Measurements from ENCODE around the gene CYBA. TPM values are rescaled to one million over a fixed set of nuclear protein-coding genes. Genes with fewer than 3 reads are reported as not detected.

Gene CYBA
- total RNA-seq, 3 donors from 2014 or later: 138 to 194 (median 180) TPM

DNA sequence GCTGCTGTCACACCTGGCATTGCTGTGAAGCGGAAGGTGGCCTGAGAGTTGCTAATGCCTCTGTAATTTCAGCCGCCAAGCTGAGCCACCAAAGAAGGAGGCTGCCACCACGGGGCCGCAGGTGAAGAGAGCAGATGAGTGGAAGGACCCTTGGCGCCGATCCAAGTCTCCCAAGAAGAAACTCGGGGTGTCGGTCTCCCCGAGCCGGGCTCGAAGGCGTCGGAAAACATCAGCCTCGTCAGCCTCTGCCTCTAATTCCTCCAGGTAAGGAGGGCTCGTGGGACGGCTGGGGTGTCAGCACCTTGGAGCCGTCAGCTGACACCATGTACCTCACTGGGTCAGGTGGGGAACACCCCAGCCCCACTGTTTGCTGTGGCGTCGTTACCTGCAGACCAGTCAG lies 28.7 kb downstream of the CYBA start:
- no peak overlapping the region for H3K27ac ChIP-seq
- intact Hi-C loops (cut with DNase I; ENCODE audit: low total_unique reads): no loop called here
- H3K4me1 ChIP-seq: no peaks in the 10 kb centered on the region
- TF ChIP-seq, protein P1, sequence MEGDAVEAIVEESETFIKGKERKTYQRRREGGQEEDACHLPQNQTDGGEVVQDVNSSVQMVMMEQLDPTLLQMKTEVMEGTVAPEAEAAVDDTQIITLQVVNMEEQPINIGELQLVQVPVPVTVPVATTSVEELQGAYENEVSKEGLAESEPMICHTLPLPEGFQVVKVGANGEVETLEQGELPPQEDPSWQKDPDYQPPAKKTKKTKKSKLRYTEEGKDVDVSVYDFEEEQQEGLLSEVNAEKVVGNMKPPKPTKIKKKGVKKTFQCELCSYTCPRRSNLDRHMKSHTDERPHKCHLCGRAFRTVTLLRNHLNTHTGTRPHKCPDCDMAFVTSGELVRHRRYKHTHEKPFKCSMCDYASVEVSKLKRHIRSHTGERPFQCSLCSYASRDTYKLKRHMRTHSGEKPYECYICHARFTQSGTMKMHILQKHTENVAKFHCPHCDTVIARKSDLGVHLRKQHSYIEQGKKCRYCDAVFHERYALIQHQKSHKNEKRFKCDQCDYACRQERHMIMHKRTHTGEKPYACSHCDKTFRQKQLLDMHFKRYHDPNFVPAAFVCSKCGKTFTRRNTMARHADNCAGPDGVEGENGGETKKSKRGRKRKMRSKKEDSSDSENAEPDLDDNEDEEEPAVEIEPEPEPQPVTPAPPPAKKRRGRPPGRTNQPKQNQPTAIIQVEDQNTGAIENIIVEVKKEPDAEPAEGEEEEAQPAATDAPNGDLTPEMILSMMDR (IDR thresholded peaks at IDR 0.05): no peak
- TF ChIP-seq POLR2AphosphoS5 (IDR thresholded peaks at IDR 0.05): no peak
- DNase-seq (ENCODE audit: low spot score in 2 of 2): no peak
- H3K27me3 ChIP-seq: no peaks in the 10 kb centered on the region
- no peaks in the 10 kb centered on the region for H3K36me3 ChIP-seq
- no peaks in the 10 kb centered on the region for H3K9me3 ChIP-seq
- H3K4me3 ChIP-seq: no peak overlapping the region

DNA sequence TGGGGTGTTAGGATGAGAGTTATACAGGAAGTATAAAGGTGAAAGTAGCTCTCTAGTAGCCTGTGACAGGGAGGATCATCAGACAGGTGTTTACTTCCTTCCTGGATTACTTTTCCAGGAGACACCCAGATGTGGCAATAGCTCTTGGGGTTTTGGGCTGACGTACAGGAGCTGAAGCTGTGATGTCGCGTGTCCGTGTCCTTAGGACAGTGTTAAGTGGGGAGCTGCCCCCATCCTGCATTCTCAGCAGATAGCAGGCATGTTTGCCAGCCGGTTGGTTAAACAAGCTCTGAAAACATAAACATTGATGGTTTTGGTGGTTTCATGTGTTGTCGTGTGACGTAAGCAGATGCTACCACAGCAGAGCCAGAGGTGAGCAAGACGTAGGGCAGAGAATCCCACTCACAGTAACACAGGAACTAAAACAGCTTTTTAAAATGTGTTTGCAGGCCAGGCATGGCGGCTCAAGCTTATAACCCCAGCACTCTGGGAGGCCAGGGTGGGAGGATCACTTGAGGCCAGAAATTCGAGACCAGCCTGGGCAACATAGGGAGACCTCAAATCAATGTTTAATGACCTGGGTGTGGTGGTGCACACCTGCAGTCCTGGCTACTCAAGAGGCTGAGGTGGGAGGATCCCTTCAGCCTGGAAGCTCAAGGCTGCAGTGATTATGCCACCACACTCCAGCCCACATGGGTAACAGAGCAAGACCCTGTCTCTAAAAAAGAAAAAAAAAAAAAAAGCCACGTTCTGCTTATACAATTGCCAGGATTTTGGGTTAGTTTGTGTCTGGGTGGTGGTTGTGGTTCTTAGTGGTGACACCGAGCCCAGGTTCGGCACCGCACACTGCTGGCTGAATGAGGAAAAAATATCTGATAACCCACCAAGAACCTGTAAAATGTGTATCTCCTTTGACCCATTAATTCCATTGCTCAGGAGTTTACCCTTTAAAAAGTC lies 30.7 kb downstream of the CYBA start:
- Histone ChIP-seq H3K4me3 (no peak overlapping the region), H3K27me3 (no peaks in the 10 kb centered on the region), H3K27ac (no peak overlapping the region), H3K4me1 (no peaks in the 10 kb centered on the region), H3K36me3 (no peaks in the 10 kb centered on the region), H3K9me3 (no peaks in the 10 kb centered on the region)
- intact Hi-C loops (cut with DNase I; ENCODE audit: low total_unique reads): no loop called here
- TF ChIP-seq POLR2AphosphoS5 (IDR thresholded peaks at IDR 0.05): no peak
- DNase-seq (ENCODE audit: low spot score in 2 of 2): no peak

DNA sequence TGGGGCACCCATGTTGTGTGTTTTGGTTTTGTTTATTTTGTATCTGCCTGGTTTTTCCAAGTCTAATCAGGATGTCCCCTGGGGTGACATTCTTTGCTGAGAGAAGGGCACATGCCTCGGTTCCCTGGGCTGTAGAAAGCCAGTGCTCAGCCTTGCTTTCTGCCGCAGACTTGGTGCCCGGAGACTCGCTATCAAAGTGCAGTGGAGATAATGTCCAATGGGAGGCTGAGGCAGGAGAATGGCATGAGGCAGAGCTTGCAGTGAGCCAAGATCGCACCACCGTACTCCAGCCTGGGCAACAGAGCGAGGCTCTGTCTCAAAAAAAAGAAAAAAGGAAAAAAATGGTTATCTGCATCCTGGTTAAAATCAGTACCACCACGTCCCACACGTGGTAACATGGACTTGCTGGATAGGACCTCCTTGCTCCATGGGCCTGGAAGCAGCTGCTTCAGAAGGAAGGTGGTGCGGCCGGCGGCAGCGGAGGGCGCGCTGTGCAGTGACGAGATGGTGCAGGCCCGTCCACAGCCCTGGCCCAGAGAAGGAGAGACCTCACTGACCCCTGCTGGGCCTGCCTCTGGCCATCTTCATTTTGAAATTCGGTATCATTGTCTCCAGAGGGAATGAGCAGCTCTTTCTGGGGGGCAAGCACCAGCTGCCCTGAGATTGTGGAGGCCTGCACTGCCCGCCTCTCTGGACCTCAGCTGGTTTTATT lies 31.7 kb downstream of the CYBA start:
- no peak for DNase-seq (ENCODE audit: low spot score in 2 of 2)
- intact Hi-C loops (cut with DNase I; ENCODE audit: low total_unique reads): no loop called here
- no peak overlapping the region for H3K4me3 ChIP-seq
- H3K9me3 ChIP-seq: no peaks in the 10 kb centered on the region
- TF ChIP-seq POLR2A (IDR thresholded peaks at IDR 0.05) (no peak), POLR2AphosphoS5 (IDR thresholded peaks at IDR 0.05) (no peak)
- TF ChIP-seq, protein P1 (IDR thresholded peaks at IDR 0.05): no peak
- peak overlapping the region in 1 of 2 donors; percentile 2 for H3K27ac ChIP-seq
- H3K4me1 ChIP-seq: no peaks in the 10 kb centered on the region
- H3K36me3 ChIP-seq: no peaks in the 10 kb centered on the region
- no peaks in the 10 kb centered on the region for H3K27me3 ChIP-seq

DNA sequence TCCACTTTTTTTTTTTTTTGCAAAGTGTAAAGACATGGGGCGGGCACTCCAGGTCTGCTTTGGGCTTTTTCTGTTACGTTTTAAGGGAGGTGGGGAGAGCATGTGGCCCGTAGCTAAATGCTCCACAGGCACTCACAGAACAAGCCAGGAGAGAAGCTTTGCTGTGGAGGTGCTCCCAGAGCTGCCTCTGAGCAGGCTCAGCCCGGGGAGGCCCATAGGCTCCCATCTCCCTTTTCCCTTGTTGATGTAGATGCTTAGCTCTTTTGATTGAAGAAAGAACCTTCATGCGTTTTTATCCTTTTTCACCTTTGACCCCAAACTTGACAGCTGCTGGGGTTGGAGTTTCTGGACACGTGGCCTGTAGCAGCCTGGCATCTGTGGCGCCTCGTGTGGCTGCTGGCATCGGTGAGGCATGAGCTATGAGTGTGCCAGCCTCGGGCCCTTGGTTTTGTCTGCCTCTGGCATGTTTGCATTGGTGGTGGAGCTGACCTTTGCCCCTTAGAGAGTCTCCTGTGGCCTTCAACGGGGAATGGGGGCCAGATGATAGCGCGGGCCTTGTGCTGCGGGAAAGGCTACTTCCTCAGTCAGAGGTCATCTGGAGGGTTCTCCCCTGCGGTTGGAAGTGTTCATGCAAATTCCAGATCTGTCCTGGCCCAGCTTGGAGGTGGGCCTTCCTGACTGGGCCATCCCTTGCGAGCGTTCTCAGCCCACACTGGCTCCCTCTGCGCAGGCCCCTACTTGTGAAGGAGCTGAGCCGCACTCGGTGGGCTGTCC lies 32.5 kb downstream of the CYBA start:
- TF ChIP-seq POLR2AphosphoS5 (IDR thresholded peaks at IDR 0.05) (no peak), POLR2A (IDR thresholded peaks at IDR 0.05) (no peak)
- TF ChIP-seq, protein P1 (IDR thresholded peaks at IDR 0.05): no peak
- Histone ChIP-seq H3K27ac (no peak overlapping the region), H3K4me1 (no peaks in the 10 kb centered on the region), H3K9me3 (no peaks in the 10 kb centered on the region), H3K27me3 (no peaks in the 10 kb centered on the region), H3K4me3 (no peak overlapping the region), H3K36me3 (no peaks in the 10 kb centered on the region)
- DNase-seq (ENCODE audit: low spot score in 2 of 2): no peak
- intact Hi-C loops (cut with DNase I; ENCODE audit: low total_unique reads): no loop called here

DNA sequence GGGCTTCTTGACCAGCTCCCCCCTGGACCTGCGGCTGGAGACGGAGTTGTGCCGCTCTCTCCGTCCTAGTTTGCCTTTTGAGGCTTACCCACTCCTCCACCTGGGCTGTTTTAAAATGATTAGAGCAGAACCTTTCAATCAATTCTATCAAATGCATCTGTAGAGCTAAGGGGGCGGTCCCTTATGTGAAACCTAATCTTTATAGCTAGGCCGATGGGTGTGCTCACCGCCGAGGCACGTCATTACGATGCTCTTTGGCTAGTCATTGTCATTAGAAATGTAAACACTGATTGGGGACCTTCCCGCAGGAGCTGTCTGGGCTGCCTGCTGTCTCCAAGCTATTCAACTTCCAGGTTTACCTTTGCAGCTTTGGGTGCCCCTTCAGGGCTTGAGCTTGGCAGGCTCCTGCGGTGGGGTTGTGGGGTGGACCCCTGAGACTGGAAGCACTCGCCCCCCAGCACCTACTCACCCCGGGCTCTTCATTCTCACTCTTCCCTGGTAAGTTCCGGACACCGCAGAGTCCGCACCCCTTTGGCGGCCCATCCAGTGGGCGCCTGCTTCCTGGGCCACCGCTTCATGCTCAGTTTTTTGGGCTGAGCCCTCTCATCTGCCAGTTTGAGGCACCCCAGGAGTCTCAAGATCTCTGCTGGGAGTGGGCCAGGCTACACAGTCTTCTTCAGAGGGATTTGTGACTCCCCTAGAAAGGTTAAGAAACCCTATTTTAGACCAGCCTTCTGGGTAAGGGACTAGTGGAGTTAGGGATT lies 33.4 kb downstream of the CYBA start:
- intact Hi-C loops (cut with DNase I; ENCODE audit: low total_unique reads): no loop called here
- H3K4me1 ChIP-seq: no peaks in the 10 kb centered on the region
- H3K27ac ChIP-seq: no peak overlapping the region

More for the DNA sequence above, 33.4 kb downstream of the CYBA start:
- Histone ChIP-seq H3K4me3 (no peak overlapping the region), H3K36me3 (no peaks in the 10 kb centered on the region), H3K27me3 (no peaks in the 10 kb centered on the region), H3K9me3 (no peaks in the 10 kb centered on the region)
- DNase-seq (ENCODE audit: low spot score in 2 of 2): no peak
- TF ChIP-seq POLR2AphosphoS5 (IDR thresholded peaks at IDR 0.05): no peak
- TF ChIP-seq, protein P1 (IDR thresholded peaks at IDR 0.05): no peak

Data from breast epithelium (tissue), 4 donors.